Endothelial cell of umbilical vein (primary cell): ENCODE measurements around the gene ENTPD6. TPM values are rescaled to one million over a fixed set of nuclear protein-coding genes. Genes with fewer than 3 reads are reported as not detected.

ENCODE experiments used
- BruUV-seq: library from RNA; stranded (reverse); fragments of 400-500 nt; replicated peaks from 2 replicates; lab custom pipeline; 2021; lab: Mats Ljungman, UMichigan
- CTCF ChIA-PET: fragments of 300-600, 350-600 bp; sonication (Branson Sonifier 250); formaldehyde crosslinking; loops from one replicate; lab custom pipeline; 2021; ENCODE audit warnings: antibody characterized with exemption, inconsistent platforms; lab: Charles Lee
- POLR2A ChIA-PET: fragments of 300-600, 350-600 bp; sonication (Branson Sonifier 250); formaldehyde crosslinking; loops from one replicate; lab custom pipeline; 2021; ENCODE audit warnings: antibody characterized with exemption, inconsistent platforms; lab: Charles Lee
- DNase-seq: peaks from one replicate; pipeline ENCODE4 v3.0.0-alpha.2; 2011; ENCODE audit warnings: low read depth, low spot score
- FAIRE-seq: peaks from 2 replicates; lab custom pipeline; 2011; peaks lifted over from hg19 to GRCh38; lab: Jason Lieb, UNC
- H2AFZ ChIP-seq: 2 replicates; pipeline ENCODE4 v1.6.0; 2012; ENCODE audit warnings: low read depth, low read length, control low read depth, inconsistent platforms
- H3K27ac ChIP-seq: 2 replicates; pipeline ENCODE4 v1.5.1; 2011; ENCODE audit warnings: low read depth, mild to moderate bottlenecking, control low read depth, low read length, moderate library complexity; ENCODE audit not compliant: insufficient read depth
- H3K27me3 ChIP-seq, 2 experiments: 2 replicates each; pipeline versions ENCODE4 v1.6.0 to v1.6.1; 2011; ENCODE audit warnings: low read length in 2 of 2, mixed read lengths in 1 of 2; ENCODE audit not compliant: control insufficient read depth in 2 of 2, insufficient read depth in 2 of 2
- H3K36me3 ChIP-seq, 2 experiments: 2 replicates in 1 of 2; 3 replicates in 1 of 2; pipeline ENCODE4 v1.5.1; 2011; ENCODE audit warnings: low read length in 2 of 2, mild to moderate bottlenecking in 1 of 2, moderate library complexity in 1 of 2; ENCODE audit not compliant: control insufficient read depth in 2 of 2, insufficient read depth in 2 of 2; ENCODE audit errors: extremely low read depth in 1 of 2
- H3K4me1 ChIP-seq: 3 replicates; pipeline ENCODE4 v1.5.1; 2011; ENCODE audit warnings: mild to moderate bottlenecking, low read length; ENCODE audit not compliant: control insufficient read depth, insufficient read depth; ENCODE audit errors: extremely low read depth
- H3K4me2 ChIP-seq: 2 replicates; pipeline ENCODE4 v1.6.1; 2011; ENCODE audit warnings: low read length, control low read depth, mixed read lengths; ENCODE audit not compliant: insufficient read depth
- H3K4me3 ChIP-seq, 3 experiments: fragments of 200-600 bp in 1 of 3; sonication (generic), shearing (Covaris generic) in 1 of 3; replicated peaks in 1 of 3; 2 replicates each; pipeline ENCODE4 v1.5.1; 2011 to 2016; ENCODE audit warnings: control low read depth in 3 of 3, low read length in 3 of 3, mild to moderate bottlenecking in 2 of 3, inconsistent platforms in 1 of 3, low read depth in 1 of 3, moderate library complexity in 1 of 3; ENCODE audit not compliant: insufficient read depth in 1 of 3
- H3K79me2 ChIP-seq: 2 replicates; pipeline ENCODE4 v1.6.0; 2012; ENCODE audit warnings: low read length, inconsistent platforms; ENCODE audit not compliant: control insufficient read depth, insufficient read depth
- H3K9ac ChIP-seq: replicated peaks from 2 replicates; pipeline ENCODE3; 2011; ENCODE audit warnings: low read length, control low read depth; ENCODE audit not compliant: insufficient read depth; ENCODE audit errors: extremely low read depth
- H3K9me1 ChIP-seq: replicated peaks from 3 replicates; pipeline ENCODE4 v1.6.0; 2011; ENCODE audit warnings: mild to moderate bottlenecking, low read length; ENCODE audit not compliant: control insufficient read depth, insufficient read depth; ENCODE audit errors: extremely low read depth
- H3K9me3 ChIP-seq: replicated peaks from 2 replicates; pipeline ENCODE4 v1.5.1; 2012; ENCODE audit warnings: low read length, inconsistent platforms; ENCODE audit not compliant: control insufficient read depth, insufficient read depth
- H4K20me1 ChIP-seq: replicated peaks from 2 replicates; pipeline ENCODE3; 2011; ENCODE audit warnings: mild to moderate bottlenecking, low read length; ENCODE audit not compliant: control insufficient read depth, insufficient read depth; ENCODE audit errors: extremely low read depth
- EZH2 ChIP-seq: IDR thresholded peaks from 2 replicates; pipeline ENCODE4 v1.6.1; 2012; ENCODE audit warnings: borderline replicate concordance, low read depth, mild to moderate bottlenecking, moderate library complexity, low read length, inconsistent platforms; ENCODE audit not compliant: severe bottlenecking
- FOS ChIP-seq: IDR thresholded peaks from 2 replicates; pipeline ENCODE4 v1.6.1; 2011; ENCODE audit warnings: mild to moderate bottlenecking, low read length, moderate library complexity, borderline replicate concordance; ENCODE audit not compliant: insufficient read depth
- GATA2 ChIP-seq: IDR thresholded peaks from 2 replicates; pipeline ENCODE4 v1.7.0; 2011; ENCODE audit warnings: low read depth, mild to moderate bottlenecking, moderate library complexity, mixed read lengths, low read length; ENCODE audit not compliant: insufficient read length, insufficient read depth
- JUN ChIP-seq: IDR thresholded peaks from 2 replicates; pipeline ENCODE4 v1.6.1; 2011; ENCODE audit warnings: borderline replicate concordance, low read depth; ENCODE audit not compliant: insufficient read length, insufficient read depth
- MYC ChIP-seq: IDR thresholded peaks from one replicate; pipeline ENCODE4 v1.6.1; 2011; ENCODE audit warnings: mild to moderate bottlenecking, low read depth, low read length
- POLR2A ChIP-seq: IDR thresholded peaks from 2 replicates; pipeline ENCODE4 v1.6.1; 2012; ENCODE audit warnings: low read depth, mild to moderate bottlenecking, control low read depth, low read length
- POLR2AphosphoS5 ChIP-seq: IDR thresholded peaks from 2 replicates; pipeline ENCODE4 v1.6.1; 2012; ENCODE audit warnings: low read depth, mild to moderate bottlenecking, control low read depth, low read length, moderate library complexity; ENCODE audit not compliant: insufficient read depth
- dilution Hi-C: fragments of 300-500 bp; cut with MboI; formaldehyde crosslinking; loops from one replicate; pipeline ENCODE4 v1.15.0; 2019; ENCODE audit warnings: low sequenced_read_pairs; ENCODE audit not compliant: extremely low pct_ligation_motif_present
- intact Hi-C: fragments of 100-400 bp; cut with micrococcal nuclease; formaldehyde crosslinking; loops from one replicate; pipeline ENCODE4 v1.10.0; 2022
- polyA plus RNA-seq, 4 experiments: library from polyadenylated mRNA; depleted of rRNA in 3 of 4; stranded (reverse) in 3 of 4; unstranded in 1 of 4; fragments of >200 nt; gene quantifications; 2 replicates each; pipeline versions ENCODE4 v1.2.1 to v1.2.3, GENCODE V29; 2011 to 2012; ENCODE audit warnings: missing spikeins in 1 of 4
- total RNA-seq: library from RNA; stranded (reverse); gene quantifications from 2 replicates; pipeline ENCODE4 v1.2.3, GENCODE V29; 2021
- TF ChIP-seq, protein P1 (sequence below), 2 donors: IDR thresholded peaks; 1 replicate in 1 of 2; 2 replicates in 1 of 2; pipeline ENCODE4 v1.5.1; 2011; ENCODE audit warnings: low read length in 2 of 2, mild to moderate bottlenecking in 2 of 2, moderate library complexity in 2 of 2, control low read depth in 1 of 2, inconsistent platforms in 1 of 2, low read depth in 1 of 2; ENCODE audit not compliant: insufficient read depth in 1 of 2; ENCODE audit errors: extremely low read depth in 1 of 2
- TF ChIP-seq, protein P2 (sequence below): IDR thresholded peaks from 2 replicates; pipeline ENCODE4 v1.6.1; 2011; ENCODE audit not compliant: insufficient read depth, insufficient read length

The ENTPD6 gene
- total and polyA plus RNA-seq, 2 donors (not counting 3 experiments of a cell fraction or from before 2014, with no cell fraction given), result 51.2 to 86.3 TPM

DNA sequence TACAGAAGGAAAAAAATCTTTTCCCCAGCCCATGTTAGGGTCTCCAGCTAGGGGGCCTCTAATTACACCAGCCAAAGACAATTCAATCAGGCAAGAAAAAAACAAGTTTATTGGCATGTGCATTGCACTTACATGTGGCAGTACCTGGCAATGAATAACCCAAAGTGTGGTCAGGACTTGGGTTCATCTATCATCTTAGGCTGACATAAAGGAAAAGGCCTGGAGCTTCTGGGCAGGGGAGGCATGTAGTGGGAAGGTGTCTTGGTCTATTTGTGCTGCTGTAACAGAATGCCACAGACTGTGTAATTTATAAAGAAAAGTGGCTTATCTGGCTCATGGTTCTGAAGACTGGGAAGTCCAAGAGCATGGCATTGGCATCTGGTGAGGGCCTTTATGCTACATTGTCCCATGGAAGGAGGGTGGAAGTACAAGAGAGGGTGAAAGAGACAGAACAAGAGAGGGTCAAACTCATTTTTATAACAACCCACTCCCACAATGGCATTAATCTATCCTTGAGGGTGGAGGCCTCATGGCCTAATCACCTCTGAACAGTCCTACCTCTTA, 48.0 kb downstream of the ENTPD6 start:
- FAIRE-seq (no peak), DNase-seq (no peak)
- no peaks in the 10 kb centered on the region for H3K36me3 ChIP-seq
- H3K27ac ChIP-seq, result no peak overlapping the region
- no peak overlapping the region for H3K9ac ChIP-seq
- H4K20me1 ChIP-seq, result no peaks in the 10 kb centered on the region
- dilution Hi-C loops, result no loop called here
- ChIA-PET CTCF (interaction anchor here (1.3 kb wide), 1 partner anchor 8 kb away, joined by 3 read pairs; no protein-coding TSS in a partner anchor), POLR2A (no interaction called here)
- no peaks in the 10 kb centered on the region for H3K9me1 ChIP-seq
- intact Hi-C loops, result no loop called here
- TF ChIP-seq EZH2, result no peak
- TF ChIP-seq, protein P1, sequence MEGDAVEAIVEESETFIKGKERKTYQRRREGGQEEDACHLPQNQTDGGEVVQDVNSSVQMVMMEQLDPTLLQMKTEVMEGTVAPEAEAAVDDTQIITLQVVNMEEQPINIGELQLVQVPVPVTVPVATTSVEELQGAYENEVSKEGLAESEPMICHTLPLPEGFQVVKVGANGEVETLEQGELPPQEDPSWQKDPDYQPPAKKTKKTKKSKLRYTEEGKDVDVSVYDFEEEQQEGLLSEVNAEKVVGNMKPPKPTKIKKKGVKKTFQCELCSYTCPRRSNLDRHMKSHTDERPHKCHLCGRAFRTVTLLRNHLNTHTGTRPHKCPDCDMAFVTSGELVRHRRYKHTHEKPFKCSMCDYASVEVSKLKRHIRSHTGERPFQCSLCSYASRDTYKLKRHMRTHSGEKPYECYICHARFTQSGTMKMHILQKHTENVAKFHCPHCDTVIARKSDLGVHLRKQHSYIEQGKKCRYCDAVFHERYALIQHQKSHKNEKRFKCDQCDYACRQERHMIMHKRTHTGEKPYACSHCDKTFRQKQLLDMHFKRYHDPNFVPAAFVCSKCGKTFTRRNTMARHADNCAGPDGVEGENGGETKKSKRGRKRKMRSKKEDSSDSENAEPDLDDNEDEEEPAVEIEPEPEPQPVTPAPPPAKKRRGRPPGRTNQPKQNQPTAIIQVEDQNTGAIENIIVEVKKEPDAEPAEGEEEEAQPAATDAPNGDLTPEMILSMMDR (IDR thresholded peaks at IDR 0.05; ENCODE audit: extremely low read depth in 1 of 2, insufficient read depth in 1 of 2, low read depth in 1 of 2, low read length in 2 of 2), result no peak
- no peak for TF ChIP-seq JUN
- TF ChIP-seq POLR2A, result no peak
- TF ChIP-seq FOS, result no peak
- TF ChIP-seq POLR2AphosphoS5, result no peak
- TF ChIP-seq, protein P2, sequence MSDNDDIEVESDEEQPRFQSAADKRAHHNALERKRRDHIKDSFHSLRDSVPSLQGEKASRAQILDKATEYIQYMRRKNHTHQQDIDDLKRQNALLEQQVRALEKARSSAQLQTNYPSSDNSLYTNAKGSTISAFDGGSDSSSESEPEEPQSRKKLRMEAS, result no peak
- no peak for TF ChIP-seq MYC
- TF ChIP-seq GATA2, result no peak
- no TSS peak for BruUV-seq
- no peaks in the 10 kb centered on the region for H3K9me3 ChIP-seq
- H3K27me3 ChIP-seq, result no peaks in the 10 kb centered on the region
- no peak overlapping the region for H2AFZ ChIP-seq
- H3K79me2 ChIP-seq, result no peaks in the 10 kb centered on the region
- H3K4me3 ChIP-seq, result no peak overlapping the region
- H3K4me2 ChIP-seq, result no peak overlapping the region
- H3K4me1 ChIP-seq, result peaks cover 3% of the 10 kb centered on the region
